SK-N-SH (cell line): ENCODE results near the gene INO80C. TPM values are rescaled to one million over a fixed set of nuclear protein-coding genes. Genes with fewer than 3 reads are reported as not detected.

ENCODE experiments used
- CTCF ChIA-PET: fragments of 300-600, 350-600 bp; formaldehyde crosslinking; extraction: SDS; loops from one replicate; lab custom pipeline; 2021; lab: Yijun Ruan, JAX
- POLR2A ChIA-PET: fragments of 350-600 bp; sonication (Branson Sonifier 250); formaldehyde crosslinking; extraction: SDS; loops from one replicate; lab custom pipeline; 2020; ENCODE audit warnings: antibody characterized with exemption, inconsistent platforms; lab: Yijun Ruan, JAX
- DNase-seq: peaks from one replicate; pipeline ENCODE4 v3.0.0; 2012
- H2AFZ ChIP-seq: fragments of 200-600 bp; sonication (generic); 2 replicates; pipeline ENCODE4 v1.8.1; 2016; ENCODE audit warnings: antibody characterized with exemption, mild to moderate bottlenecking, low read depth
- H3F3A ChIP-seq: fragments of 200-600 bp; sonication (generic); replicated peaks from 2 replicates; pipeline ENCODE3; 2016; ENCODE audit warnings: antibody characterized with exemption, mild to moderate bottlenecking; ENCODE audit not compliant: insufficient read depth
- H3K27ac ChIP-seq, 2 experiments: fragments of 200-500 bp in 1 of 2; fragments of 200-600 bp in 1 of 2; sonication (Bioruptor generic) in 1 of 2; sonication (generic), shearing (Covaris generic) in 1 of 2; 2 replicates each; pipeline versions ENCODE4 v1.5.1 to v1.6.1; 2014 to 2016; ENCODE audit warnings: low read depth in 2 of 2, inconsistent platforms in 1 of 2, low read length in 1 of 2, mild to moderate bottlenecking in 1 of 2, mixed read lengths in 1 of 2
- H3K27me3 ChIP-seq: fragments of 200-600 bp; sonication (generic), shearing (Covaris generic); 2 replicates; pipeline ENCODE4 v1.6.1; 2016; ENCODE audit warnings: mixed run types; ENCODE audit not compliant: insufficient read depth
- H3K36me3 ChIP-seq, 2 experiments: fragments of 200-500 bp in 1 of 2; fragments of 200-600 bp in 1 of 2; sonication (Bioruptor generic) in 1 of 2; sonication (generic) in 1 of 2; replicated peaks in 1 of 2; 2 replicates each; pipeline versions ENCODE3 to v1.5.1; 2014 to 2016; ENCODE audit warnings: low read length in 1 of 2, mild to moderate bottlenecking in 1 of 2; ENCODE audit not compliant: insufficient read depth in 2 of 2, control insufficient read depth in 1 of 2
- H3K4me1 ChIP-seq, 2 experiments: fragments of 200-500 bp in 1 of 2; fragments of 200-600 bp in 1 of 2; sonication (Bioruptor generic) in 1 of 2; sonication (generic), shearing (Covaris generic) in 1 of 2; 2 replicates each; pipeline versions ENCODE4 v1.5.1 to v1.6.1; 2014 to 2016; ENCODE audit warnings: low read depth in 1 of 2, low read length in 1 of 2, mixed run types in 1 of 2; ENCODE audit not compliant: insufficient read depth in 2 of 2, control insufficient read depth in 1 of 2
- H3K4me2 ChIP-seq: fragments of 200-600 bp; sonication (generic), shearing (Covaris generic); 2 replicates; pipeline ENCODE4 v1.6.1; 2017; ENCODE audit warnings: mixed run types
- H3K4me3 ChIP-seq, 2 experiments: fragments of 200-500 bp in 1 of 2; fragments of 200-600 bp in 1 of 2; sonication (Bioruptor generic) in 1 of 2; sonication (generic), shearing (Covaris generic) in 1 of 2; 2 replicates each; pipeline versions ENCODE4 v1.5.1 to v1.8.1; 2014 to 2016; ENCODE audit warnings: low read depth in 2 of 2, inconsistent platforms in 1 of 2, low read length in 1 of 2, mild to moderate bottlenecking in 1 of 2, mixed read lengths in 1 of 2, moderate library complexity in 1 of 2
- H3K79me2 ChIP-seq: fragments of 200-600 bp; sonication (generic); 2 replicates; pipeline ENCODE4 v1.8.1; 2017; ENCODE audit warnings: mild to moderate bottlenecking; ENCODE audit not compliant: insufficient read depth
- H3K9ac ChIP-seq: fragments of 200-600 bp; sonication (generic); 2 replicates; pipeline ENCODE4 v1.6.1; 2017; ENCODE audit warnings: mixed run types
- H3K9me2 ChIP-seq: fragments of 200-600 bp; sonication (generic); 2 replicates; pipeline ENCODE4 v1.6.1; 2017; ENCODE audit warnings: mixed run types
- H3K9me3 ChIP-seq: fragments of 200-600 bp; sonication (generic); 2 replicates; pipeline ENCODE4 v1.6.1; 2017; ENCODE audit warnings: mixed run types, mild to moderate bottlenecking, moderate library complexity
- H4K20me1 ChIP-seq: fragments of 200-600 bp; sonication (generic); 2 replicates; pipeline ENCODE4 v1.6.1; 2017; ENCODE audit warnings: mild to moderate bottlenecking, mixed run types; ENCODE audit not compliant: insufficient read depth
- EP300 ChIP-seq, 2 experiments: IDR thresholded peaks; 2 replicates each; pipeline versions ENCODE4 v1.4.0 to v1.6.1; 2012; ENCODE audit warnings: borderline replicate concordance in 1 of 2, low read depth in 1 of 2, low read length in 1 of 2
- FOXJ3 ChIP-seq: sonication (generic); formaldehyde crosslinking; IDR thresholded peaks from 2 replicates; pipeline ENCODE4 v1.5.1; 2020; ENCODE audit warnings: mild to moderate bottlenecking, missing genetic modification reagents
- FOXM1 ChIP-seq: IDR thresholded peaks from 2 replicates; pipeline ENCODE4 v1.4.0; 2012; ENCODE audit warnings: low read depth, mild to moderate bottlenecking
- GABPA ChIP-seq: IDR thresholded peaks from 2 replicates; pipeline ENCODE4 v1.4.0; 2012; ENCODE audit warnings: low read depth, mild to moderate bottlenecking
- MAX ChIP-seq: IDR thresholded peaks from 2 replicates; pipeline ENCODE4 v1.4.0; 2012; ENCODE audit warnings: low read depth
- MEF2A ChIP-seq: IDR thresholded peaks from 2 replicates; pipeline ENCODE4 v1.4.0; 2012; ENCODE audit warnings: low read depth, borderline replicate concordance
- NFIC ChIP-seq: IDR thresholded peaks from 2 replicates; pipeline ENCODE4 v1.4.0; 2012; ENCODE audit warnings: borderline replicate concordance
- POLR2AphosphoS5 ChIP-seq: IDR thresholded peaks from 2 replicates; pipeline ENCODE4 v1.6.1; 2012; ENCODE audit warnings: low read depth, low read length
- RFX5 ChIP-seq: IDR thresholded peaks from 2 replicates; pipeline ENCODE4 v1.6.1; 2012; ENCODE audit warnings: mild to moderate bottlenecking, improper control_type of control experiment, low read length
- SIN3A ChIP-seq: IDR thresholded peaks from 2 replicates; pipeline ENCODE4 v1.6.1; 2012; ENCODE audit warnings: low read depth, mild to moderate bottlenecking, low read length, moderate library complexity, borderline replicate concordance
- SMC3 ChIP-seq: IDR thresholded peaks from 2 replicates; pipeline ENCODE4 v1.6.1; 2012; ENCODE audit warnings: low read depth, low read length, improper control_type of control experiment
- USF2 ChIP-seq: fragments of 150-350 bp; IDR thresholded peaks from 2 replicates; pipeline ENCODE4 v1.6.1; 2017; ENCODE audit warnings: antibody characterized with exemption, low read length, low read depth, borderline replicate concordance
- WGBS: methylation state at CpG from one replicate; pipeline ENCODE4 v1.1.6; 2017; ENCODE audit warnings: low lambda C conversion rate; 5-methylcytosine and 5-hydroxymethylcytosine counted together
- polyA plus RNA-seq, 3 experiments: library from polyadenylated mRNA; depleted of rRNA; stranded (reverse); fragments of >200 nt; gene quantifications; 2 replicates each; pipeline ENCODE4 v1.2.3, GENCODE V29; 2012

Gene INO80C
- polyA plus RNA-seq, 1 of the 3 experiments (the other 2 are of a cell fraction), result 17.0 TPM

- H3K9me2 ChIP-seq, result no peaks in the 10 kb centered on the region
- H3F3A ChIP-seq, result no peaks in the 10 kb centered on the region
- no peak overlapping the region for H3K27ac ChIP-seq
- H3K9ac ChIP-seq, result no peak overlapping the region
- DNase-seq, result no peak
- 53% methylated on average over 7 of the region's 7 CpGs for WGBS
- H3K4me3 ChIP-seq, result no peak overlapping the region
- TF ChIP-seq POLR2AphosphoS5, result no peak
- no peak for TF ChIP-seq FOXJ3 (CRISPR knock-in tag)
- no peak for TF ChIP-seq MEF2A
- TF ChIP-seq EP300 (IDR thresholded peaks at IDR 0.05; ENCODE audit: borderline replicate concordance in 1 of 2, low read depth in 1 of 2, low read length in 1 of 2), result no peak
- no peak for TF ChIP-seq FOXM1
- TF ChIP-seq GABPA, result no peak
- no peak for TF ChIP-seq MAX
- no peak for TF ChIP-seq USF2
- no peak for TF ChIP-seq SIN3A
- no peak overlapping the region for H2AFZ ChIP-seq
- no peaks in the 10 kb centered on the region for H3K79me2 ChIP-seq
- H3K36me3 ChIP-seq, result no peaks in the 10 kb centered on the region
- no peaks in the 10 kb centered on the region for H3K9me3 ChIP-seq
- H3K4me1 ChIP-seq, result no peaks in the 10 kb centered on the region; a peak in 1 of 4 replicates
- no peak overlapping the region for H3K4me2 ChIP-seq
- ChIA-PET POLR2A (interaction anchor here (1.0 kb wide), 1 partner anchor 22 kb away, joined by 3 read pairs; no protein-coding TSS in a partner anchor), CTCF (no interaction called here)
- H3K27me3 ChIP-seq, result no peaks in the 10 kb centered on the region
- H4K20me1 ChIP-seq, result no peaks in the 10 kb centered on the region
Observed at GRCh38 chr18:35519148-35519899, 21.6 kb upstream of the INO80C start.

GRCh38 chr18:35517715-35518114 is 20.0 kb upstream of the INO80C start:
- ChIA-PET CTCF (no interaction called here), POLR2A (no interaction called here)
- no peak overlapping the region for H3K27ac ChIP-seq
- no peak overlapping the region for H3K4me3 ChIP-seq
- TF ChIP-seq RFX5 (no peak), NFIC (no peak), SMC3 (no peak), MEF2A (no peak)
- no peak for DNase-seq
- H3K4me1 ChIP-seq, result no peaks in the 10 kb centered on the region; a peak in 1 of 4 replicates
- no peaks in the 10 kb centered on the region for H3K9me3 ChIP-seq
- H3K9ac ChIP-seq, result no peak overlapping the region
- no peaks in the 10 kb centered on the region for H4K20me1 ChIP-seq
- no peaks in the 10 kb centered on the region for H3K27me3 ChIP-seq
- no peaks in the 10 kb centered on the region for H3K79me2 ChIP-seq
- H3K36me3 ChIP-seq, result no peaks in the 10 kb centered on the region
- H3K9me2 ChIP-seq, result no peaks in the 10 kb centered on the region
- WGBS, result 57% methylated on average over 2 of the region's 2 CpGs
- H3K4me2 ChIP-seq, result no peak overlapping the region
- H3F3A ChIP-seq, result no peaks in the 10 kb centered on the region
- H2AFZ ChIP-seq, result no peak overlapping the region
